CD4-positive, alpha-beta T cell treated with Interferon alpha-2 for 1 hour (primary cell): ENCODE data around the gene RNU1-1.
"Not testable (repeated sequence)": the region's sequence is repeated elsewhere in the genome, so short reads cannot be mapped to it uniquely, and the experiment has no call there.

Experiments used
- DNase-seq, 2 donors: peaks; one replicate each; pipeline ENCODE4 v3.0.0-alpha.2; 2020 to 2022

RNU1-1 gene

DNA sequence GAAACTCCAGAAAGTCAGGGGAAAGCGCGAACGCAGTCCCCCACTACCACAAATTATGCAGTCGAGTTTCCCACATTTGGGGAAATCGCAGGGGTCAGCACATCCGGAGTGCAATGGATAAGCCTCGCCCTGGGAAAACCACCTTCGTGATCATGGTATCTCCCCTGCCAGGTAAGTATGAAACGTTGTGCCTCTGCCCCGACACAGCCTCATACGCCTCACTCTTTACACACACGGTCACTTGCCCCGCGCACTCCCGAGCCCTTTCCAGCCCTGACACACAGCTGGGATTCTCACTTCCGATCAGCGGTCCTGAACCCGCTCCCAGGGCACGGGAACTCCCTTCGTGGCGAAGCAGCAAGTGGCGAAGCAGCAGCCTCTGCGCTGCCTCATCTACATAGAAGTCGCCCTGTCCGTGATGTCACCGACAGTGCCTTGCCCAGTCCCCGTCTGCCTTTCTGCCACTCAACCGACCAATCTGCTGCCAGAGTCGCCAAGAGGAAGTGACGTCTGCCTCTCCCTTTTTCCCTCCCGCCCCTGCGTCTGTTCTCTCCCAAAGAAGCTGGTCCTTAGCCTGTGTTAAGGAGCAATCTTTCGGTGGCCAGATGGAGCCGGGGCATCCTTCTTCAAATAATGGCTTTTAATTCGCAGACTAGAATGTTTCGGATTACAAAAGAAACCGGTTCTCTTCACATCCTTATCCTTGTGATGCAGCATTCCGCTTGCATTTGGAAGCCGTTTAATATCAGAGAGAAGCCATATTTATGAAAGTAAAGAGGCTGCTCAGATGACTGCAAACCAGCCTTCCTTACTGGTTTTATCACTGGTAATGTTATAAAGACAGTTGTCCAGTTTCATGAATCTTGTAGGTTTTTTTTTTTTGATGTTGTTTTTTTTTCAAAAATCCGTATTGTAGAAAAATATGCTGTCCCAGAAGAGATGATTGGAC is at the start of gene RNU1-1:
Gene RNU1-1 (minus strand): TSS at position 179 of the 949 bp plus-strand sequence.
- peak; percentile 74 to 80 for DNase-seq

DNA sequence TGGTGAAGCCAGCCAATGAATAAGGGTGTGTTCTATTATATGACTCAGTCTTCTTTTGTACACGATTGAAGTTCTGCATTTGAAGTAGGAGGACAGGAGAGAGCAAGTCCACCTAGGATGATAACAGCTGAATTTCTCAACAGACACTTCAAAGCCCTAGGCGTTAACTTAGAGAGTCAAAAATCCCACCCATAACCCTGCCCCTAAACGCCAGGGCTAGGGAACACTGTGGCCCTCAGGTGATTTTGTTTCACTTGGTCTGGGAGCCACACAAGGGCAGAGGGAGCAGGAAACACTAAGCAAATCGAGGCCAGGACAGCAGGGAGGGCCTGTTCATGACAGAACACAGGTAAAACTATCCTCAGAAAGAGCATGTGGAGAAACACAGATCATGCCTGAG is 47.0 kb upstream of the RNU1-1 start:
- DNase-seq: not testable (repeated sequence)

- DNase-seq: not testable (repeated sequence)
Measured at GRCh38 chr1:16560498-16560897, 46.4 kb upstream of the RNU1-1 start.

DNA sequence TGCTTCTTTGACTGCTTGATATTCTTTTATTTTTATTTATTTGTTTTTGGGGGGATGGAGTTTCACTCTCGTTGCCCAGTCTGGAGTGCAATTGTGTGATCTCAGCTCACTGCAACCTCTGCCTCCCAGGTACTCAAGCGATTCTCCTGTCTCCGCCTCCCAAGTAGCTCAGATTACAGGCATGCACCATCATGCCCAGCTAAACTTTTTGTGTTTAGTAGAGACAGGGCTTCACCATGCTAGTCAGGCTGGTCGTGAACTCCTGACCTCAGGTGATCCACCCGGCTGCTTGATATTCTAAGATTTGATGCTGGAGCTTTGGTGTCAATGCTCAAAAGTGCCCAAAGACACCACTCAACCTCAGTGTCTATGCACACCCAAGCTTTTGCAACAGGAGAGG is 45.6 kb upstream of the RNU1-1 start:
- DNase-seq: not testable (repeated sequence)

GRCh38 chr1:16557034-16557433 is 42.9 kb upstream of the RNU1-1 start:
- DNase-seq: not testable (repeated sequence)

GRCh38 chr1:16553244-16553643 is 39.2 kb upstream of the RNU1-1 start:
- DNase-seq: not testable (repeated sequence)

DNA sequence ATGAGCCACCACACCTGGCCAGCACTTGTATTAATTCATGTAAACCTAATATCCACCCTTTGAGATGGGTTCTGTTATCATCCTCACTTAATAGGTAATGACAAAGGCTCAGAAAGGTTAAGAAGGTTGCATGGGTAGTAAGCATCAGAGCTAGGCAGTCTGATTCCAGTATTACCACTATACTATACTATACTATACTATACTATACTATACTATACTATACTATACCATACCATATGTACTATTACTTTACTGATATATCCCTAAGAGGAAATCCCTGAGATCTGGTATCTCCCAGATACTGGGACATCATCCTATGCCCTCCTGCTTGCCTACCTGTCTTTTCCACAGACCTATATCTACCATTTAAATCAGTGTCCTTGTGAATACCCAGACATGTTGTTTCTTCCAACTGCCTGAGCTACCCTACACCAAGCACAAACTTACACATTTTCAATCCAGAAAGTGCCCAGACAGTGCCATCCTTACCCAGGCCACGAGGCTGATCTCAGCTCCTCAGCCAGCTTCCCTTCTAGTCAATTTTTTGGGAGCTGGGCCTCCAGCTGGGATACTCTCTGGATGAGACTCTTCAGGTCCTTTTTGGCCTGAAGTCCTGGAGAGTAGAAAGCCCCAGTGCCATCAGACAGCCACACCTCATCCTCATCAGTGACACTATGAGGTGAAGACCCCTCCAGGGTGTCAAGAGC is 36.3 kb upstream of the RNU1-1 start:
- DNase-seq: not testable (repeated sequence)

DNA sequence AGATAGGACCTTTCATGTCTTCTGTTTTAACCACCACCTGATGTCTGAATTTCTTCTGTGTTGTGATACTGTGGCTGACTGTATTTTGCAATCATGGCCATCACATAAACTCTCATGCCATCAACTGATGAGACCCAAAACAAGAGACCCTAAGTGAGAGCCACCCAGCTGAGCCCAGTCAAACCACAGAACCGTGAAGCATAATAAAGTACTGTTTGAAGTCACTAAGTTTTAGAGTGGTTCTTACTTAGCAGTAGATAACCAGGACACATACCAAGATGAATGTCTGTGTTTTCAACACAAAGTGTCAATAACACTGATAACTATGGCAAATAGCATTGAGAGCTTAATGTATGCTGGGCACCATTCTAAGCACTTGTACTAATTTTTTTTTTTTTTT is 35.5 kb upstream of the RNU1-1 start:
- DNase-seq: not testable (repeated sequence)

DNA sequence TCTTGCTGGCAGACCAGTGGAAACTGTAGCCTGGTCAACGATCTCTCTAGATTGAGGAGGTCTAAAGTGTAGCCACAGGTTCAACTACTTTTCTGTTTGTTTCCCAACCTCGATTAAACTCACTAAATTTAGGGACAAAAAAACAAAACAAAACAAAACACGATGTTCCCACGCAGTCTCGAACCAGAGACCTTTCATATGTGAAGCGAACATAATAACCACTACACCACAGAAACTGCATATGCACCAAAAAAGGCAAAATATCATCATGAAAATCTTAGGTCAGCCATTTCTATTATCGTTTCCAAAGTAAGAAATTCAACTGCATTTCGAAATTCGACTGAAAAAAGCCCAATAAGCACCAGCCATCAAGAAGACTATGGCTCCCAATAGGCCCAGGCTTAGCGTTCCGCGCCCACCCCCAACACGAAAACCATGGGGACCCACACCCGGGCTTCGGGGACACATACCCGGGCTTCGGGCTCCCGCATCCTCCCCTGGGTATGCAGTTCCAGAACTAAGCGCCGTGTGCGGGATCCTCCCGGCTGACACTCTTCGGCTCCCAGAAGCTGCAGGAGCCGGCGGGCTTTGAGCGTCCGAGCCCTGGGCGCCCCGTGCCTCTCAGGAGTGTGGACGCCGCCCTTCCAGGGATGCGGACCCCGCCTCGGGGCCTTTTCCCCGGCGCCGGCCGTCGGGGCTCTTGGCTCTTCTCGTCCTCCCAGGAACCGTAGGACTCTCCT is 33.6 kb upstream of the RNU1-1 start:
- DNase-seq: not testable (repeated sequence)

- peak in 1 of 2 donors; percentile 35 for DNase-seq
Measured at GRCh38 chr1:16545682-16546095, 31.6 kb upstream of the RNU1-1 start.

DNA sequence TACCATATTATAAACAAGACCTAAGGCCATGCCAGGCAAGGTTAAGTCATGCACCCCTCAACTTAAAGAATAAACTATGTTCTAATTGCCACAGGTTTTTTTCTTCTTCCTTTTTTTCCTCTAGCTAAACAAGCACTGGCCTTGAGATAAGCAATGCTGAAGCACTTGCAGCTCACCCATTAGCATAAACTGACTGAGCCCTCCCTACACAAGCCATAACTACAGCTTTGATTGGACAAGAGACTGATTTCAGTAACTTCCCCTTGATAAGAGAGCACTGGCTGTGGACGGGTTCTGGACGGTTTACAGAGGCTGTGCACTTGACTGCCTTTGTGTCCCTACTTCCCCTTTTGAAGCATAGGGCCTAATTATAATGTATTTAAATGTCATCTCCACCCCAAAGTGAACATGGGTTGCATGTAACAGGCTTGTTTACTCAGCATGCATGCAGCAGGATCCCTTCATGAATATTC is 26.4 kb upstream of the RNU1-1 start:
- DNase-seq: not testable (repeated sequence)

DNA sequence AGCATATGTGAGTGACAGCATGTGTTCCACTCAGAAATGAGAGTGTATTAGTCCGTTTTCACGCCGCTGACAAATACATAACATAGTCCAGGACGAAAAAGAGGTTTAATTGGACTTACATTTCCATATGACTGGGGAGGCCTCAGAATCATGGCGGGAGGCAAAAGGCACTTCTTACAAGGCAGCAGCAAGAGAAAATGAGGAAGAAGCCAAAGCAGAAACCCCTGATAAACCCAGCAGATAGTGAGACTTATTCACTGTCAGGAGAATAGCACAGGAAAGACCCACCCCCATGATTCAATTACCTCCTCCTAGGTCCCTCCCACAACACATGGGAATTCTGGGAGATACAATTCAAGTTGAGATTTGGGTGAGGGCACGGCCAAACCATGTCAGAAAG is 23.4 kb upstream of the RNU1-1 start:
- DNase-seq: not testable (repeated sequence)

DNA sequence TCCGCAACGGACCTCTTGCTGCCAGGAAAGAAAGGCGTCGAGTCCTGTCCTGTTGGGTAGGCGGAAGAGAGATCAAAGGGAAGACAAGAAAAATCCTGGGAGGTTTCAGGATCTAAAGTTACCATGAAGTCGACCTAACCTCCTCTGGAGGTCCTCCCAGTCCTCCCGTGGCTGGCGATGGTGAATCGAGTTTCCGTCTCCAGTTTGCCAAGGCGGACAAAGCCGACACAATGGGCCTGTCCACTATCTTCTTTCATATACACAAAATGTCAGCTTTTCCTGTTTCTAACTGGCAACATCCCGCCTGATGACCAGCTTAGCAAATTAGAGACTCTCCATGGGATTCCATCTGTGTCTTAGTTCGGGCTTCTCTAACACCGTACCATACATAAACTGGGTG is 22.7 kb upstream of the RNU1-1 start:
- not testable (repeated sequence) for DNase-seq

DNA sequence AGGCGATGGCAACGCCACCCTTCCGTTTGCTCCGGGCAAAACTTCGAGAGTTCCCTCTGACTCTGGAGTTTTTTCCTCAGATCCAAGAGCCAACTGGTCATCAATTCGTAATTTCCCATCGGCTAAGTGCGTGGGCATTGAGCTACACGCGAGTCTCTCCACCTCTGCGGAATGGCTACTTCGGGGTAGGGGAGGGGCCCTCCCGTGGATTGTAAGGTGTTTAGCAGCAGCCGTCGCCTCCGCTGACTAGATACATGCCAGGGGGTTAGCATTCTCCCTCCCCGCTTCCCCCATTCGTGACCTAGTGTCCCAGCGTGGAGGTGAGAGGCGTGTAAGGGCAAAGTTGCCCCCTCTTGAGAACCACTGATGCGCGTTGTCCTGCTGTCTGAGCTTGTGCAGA is 21.8 kb upstream of the RNU1-1 start:
- not testable (repeated sequence) for DNase-seq

GRCh38 chr1:16535487-16535886 is 21.4 kb upstream of the RNU1-1 start:
- not testable (repeated sequence) for DNase-seq

- DNase-seq: peak in 1 of 2 donors; percentile 50
Measured at GRCh38 chr1:16534829-16535456, 20.9 kb upstream of the RNU1-1 start.

DNA sequence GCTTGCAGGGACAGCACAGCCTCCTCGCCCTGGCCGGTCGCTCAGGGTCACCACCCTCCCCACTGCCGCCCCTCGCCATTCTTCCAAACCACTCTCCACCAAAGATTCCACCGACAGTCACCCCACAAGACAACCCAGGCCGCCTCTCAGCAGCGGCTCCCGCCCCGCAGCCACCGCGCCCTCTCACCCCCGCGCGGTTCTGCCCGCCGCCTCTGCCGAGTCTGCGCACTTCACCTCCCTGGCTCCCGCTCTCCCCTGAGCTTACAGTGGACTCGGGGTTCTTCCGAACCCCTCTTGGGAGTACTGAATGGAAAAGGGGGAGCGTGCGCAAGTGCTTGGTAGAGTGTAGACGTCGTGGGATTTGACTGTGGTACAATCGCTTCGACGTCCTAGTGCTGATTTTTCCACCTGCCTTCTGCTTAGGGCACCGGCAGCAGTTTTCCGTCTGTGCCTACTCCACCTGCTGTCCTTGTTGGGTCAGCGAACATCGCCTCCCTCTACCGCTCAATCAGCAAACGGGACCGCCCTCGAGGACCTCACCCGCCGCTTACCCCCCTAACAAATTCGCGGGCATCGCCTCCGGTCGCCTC is 20.2 kb upstream of the RNU1-1 start:
- not testable (repeated sequence) for DNase-seq

DNA sequence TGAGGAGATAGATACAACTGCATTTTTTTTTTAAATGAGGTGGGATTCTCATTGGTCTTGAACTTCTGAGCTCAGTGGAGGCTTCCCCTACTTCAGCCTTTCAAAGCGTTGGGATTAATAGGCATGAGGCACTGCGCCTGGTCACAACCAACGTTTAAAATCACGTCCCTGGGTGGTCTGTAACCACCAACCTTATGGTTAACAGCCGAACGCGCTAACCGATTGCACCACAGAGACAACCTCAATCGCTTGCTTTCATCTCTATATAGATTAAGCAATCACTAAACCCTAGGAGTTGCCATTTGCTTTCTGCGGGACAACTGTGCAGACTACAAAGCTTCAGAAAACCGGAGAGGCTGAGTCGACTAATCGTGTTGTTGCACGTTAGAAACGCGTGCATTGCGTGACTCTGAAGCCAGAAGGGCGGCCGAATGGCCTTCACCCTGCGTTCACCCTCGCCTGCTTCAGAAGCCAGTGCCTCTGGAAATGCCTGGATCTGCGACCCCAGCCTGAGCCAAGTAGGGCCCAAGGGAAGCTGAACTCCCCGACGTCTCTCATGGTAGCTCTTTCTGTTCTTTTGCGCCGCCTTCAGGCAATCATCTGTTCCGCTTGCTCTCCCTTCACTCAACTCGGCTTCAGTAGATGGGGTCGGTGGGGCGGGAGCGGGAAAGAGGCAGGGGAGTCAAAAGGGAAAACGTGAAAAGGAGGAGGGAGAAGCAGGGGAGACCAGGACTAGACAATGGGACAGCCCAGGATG is 18.3 kb upstream of the RNU1-1 start:
- not testable (repeated sequence) for DNase-seq

DNA sequence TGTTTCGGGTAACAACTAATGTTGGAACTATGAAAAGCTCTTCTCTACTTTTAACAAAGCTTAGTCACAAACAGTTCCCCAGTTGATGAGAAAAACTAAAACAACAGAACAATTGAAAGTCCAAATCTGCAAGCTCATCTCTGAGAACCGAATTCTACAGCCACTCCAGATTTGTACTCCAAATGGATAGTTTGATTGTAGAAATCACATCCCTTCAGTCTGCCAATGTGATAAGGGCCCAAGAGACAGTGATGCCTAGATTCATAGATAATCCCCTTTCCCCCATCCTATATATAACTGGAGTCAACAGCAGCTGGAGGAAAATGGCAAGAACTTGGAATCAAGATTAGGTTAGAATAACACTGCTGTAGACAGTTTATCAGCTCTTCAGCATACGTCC is 14.3 kb upstream of the RNU1-1 start:
- DNase-seq: not testable (repeated sequence)

DNA sequence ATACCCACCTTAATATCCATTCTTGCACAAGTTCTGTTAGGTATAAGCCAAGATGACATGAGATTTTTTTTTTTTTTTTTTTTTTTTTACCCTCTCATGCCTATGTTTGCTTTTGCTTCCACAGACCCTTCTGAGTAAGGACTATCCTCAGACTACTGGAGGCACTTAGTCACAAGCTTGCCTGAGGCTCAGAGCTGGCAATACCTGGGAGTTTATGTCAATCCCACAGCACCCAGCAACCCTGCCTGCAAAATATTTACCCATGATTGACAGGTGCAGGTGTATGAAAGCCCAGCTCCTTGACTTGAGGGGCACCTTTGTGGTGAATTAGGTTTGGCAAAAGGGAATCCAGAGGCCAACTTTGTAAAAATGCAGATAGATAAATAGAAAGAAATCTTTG is 11.7 kb upstream of the RNU1-1 start:
- not testable (repeated sequence) for DNase-seq

GRCh38 chr1:16521679-16522078 is 7.6 kb upstream of the RNU1-1 start:
- DNase-seq: not testable (repeated sequence)
